Gastrocnemius medialis (tissue), 4 donors: ENCODE results near the gene LRFN2.

Experiments
- CTCF ChIP-seq, 5 experiments: fragments of 450-650 bp in 3 of 5; fragments of 200-600 bp in 2 of 5; sonication (generic) in 2 of 5; IDR thresholded peaks in 4 of 5; conservative IDR thresholded peaks in 1 of 5; 1 replicate in 4 of 5; 2 replicates in 1 of 5; pipeline ENCODE4 v1.5.1; 2016 to 2019; ENCODE audit warnings: antibody characterized with exemption in 5 of 5, mild to moderate bottlenecking in 3 of 5, moderate library complexity in 3 of 5
- POLR2A ChIP-seq, 2 donors: fragments of 450-650 bp; IDR thresholded peaks; one replicate each; pipeline ENCODE4 v1.6.1; 2017; ENCODE audit warnings: antibody characterized with exemption in 2 of 2, mild to moderate bottlenecking in 2 of 2, moderate library complexity in 2 of 2

GRCh38 chr6:40599555-40599954, 12.4 kb upstream of the LRFN2 start:
- TF ChIP-seq CTCF (IDR thresholded peaks at IDR 0.05 in 4 of 5, conservative IDR thresholded peaks at IDR 0.05 in 1 of 5) (no peak), POLR2A (IDR thresholded peaks at IDR 0.05) (no peak)
